H1 (cell line): ENCODE measurements around the gene ZNF768. TPM values are rescaled to one million over a fixed set of nuclear protein-coding genes. Genes with fewer than 3 reads are reported as not detected.

Experiments used
- CTCF ChIA-PET: fragments of 300-600 bp; sonication (Branson Sonifier 250); formaldehyde crosslinking; loops from one replicate; lab custom pipeline; 2021; ENCODE audit not compliant: partially characterized antibody; lab: Charles Lee
- POLR2A ChIA-PET: fragments of 300-600 bp; sonication (Branson Sonifier 250); formaldehyde crosslinking; loops from one replicate; lab custom pipeline; 2021; ENCODE audit warnings: inconsistent platforms; ENCODE audit not compliant: partially characterized antibody; lab: Charles Lee
- DNase-seq, 2 experiments: peaks; one replicate each; pipeline versions ENCODE4 v3.0.0 to v3.0.0-alpha.2; 2010 to 2022; ENCODE audit warnings: low spot score in 2 of 2, low read depth in 1 of 2, mixed read lengths in 1 of 2
- FAIRE-seq: peaks from 2 replicates; lab custom pipeline; 2011; peaks lifted over from hg19 to GRCh38; lab: Jason Lieb, UNC
- H2AFZ ChIP-seq: 2 replicates; pipeline ENCODE4 v1.8.1; 2012; ENCODE audit warnings: low read length, inconsistent platforms
- H2AK5ac ChIP-seq: 2 replicates; pipeline ENCODE4 v1.6.1; 2013; ENCODE audit warnings: low read depth, low read length
- H2BK120ac ChIP-seq: replicated peaks from 2 replicates; pipeline ENCODE3; 2013; ENCODE audit warnings: low read depth, low read length, inconsistent platforms
- H2BK12ac ChIP-seq: 2 replicates; pipeline ENCODE4 v1.6.1; 2013; ENCODE audit warnings: low read depth, low read length
- H2BK15ac ChIP-seq: 2 replicates; pipeline ENCODE4 v1.6.1; 2013; ENCODE audit warnings: low read length
- H2BK20ac ChIP-seq: 2 replicates; pipeline ENCODE4 v1.6.1; 2013; ENCODE audit warnings: low read length
- H2BK5ac ChIP-seq: 2 replicates; pipeline ENCODE4 v1.6.1; 2013; ENCODE audit warnings: low read depth, low read length
- H3K14ac ChIP-seq: 2 replicates; pipeline ENCODE4 v1.6.1; 2013; ENCODE audit warnings: inconsistent platforms; ENCODE audit not compliant: insufficient read length
- H3K18ac ChIP-seq: 2 replicates; pipeline ENCODE4 v1.6.1; 2013; ENCODE audit warnings: low read length; ENCODE audit errors: extremely low read depth
- H3K23ac ChIP-seq: 2 replicates; pipeline ENCODE4 v1.6.1; 2013; ENCODE audit warnings: inconsistent platforms; ENCODE audit not compliant: insufficient read length
- H3K23me2 ChIP-seq: 2 replicates; pipeline ENCODE4 v1.6.1; 2013; ENCODE audit warnings: low read depth, low read length
- H3K27ac ChIP-seq: 2 replicates; pipeline ENCODE4 v1.6.1; 2011; ENCODE audit warnings: low read depth, low read length, inconsistent platforms
- H3K27me3 ChIP-seq, 4 experiments: replicated peaks in 1 of 4; 1 replicate in 1 of 4; 2 replicates in 3 of 4; pipeline versions ENCODE4 v1.6.1 to v1.8.1; 2011 to 2013; ENCODE audit warnings: low read length in 3 of 4, mild to moderate bottlenecking in 3 of 4, inconsistent platforms in 2 of 4, mixed read lengths in 2 of 4, moderate library complexity in 1 of 4; ENCODE audit not compliant: control insufficient read depth in 3 of 4, insufficient read depth in 3 of 4; ENCODE audit errors: extremely low read depth in 1 of 4
- H3K36me3 ChIP-seq, 4 experiments: 2 replicates each; pipeline versions ENCODE4 v1.6.1 to v1.8.1; 2011 to 2013; ENCODE audit warnings: mild to moderate bottlenecking in 4 of 4, low read length in 3 of 4, moderate library complexity in 2 of 4, control low read depth in 1 of 4, inconsistent platforms in 1 of 4; ENCODE audit not compliant: insufficient read depth in 4 of 4, control insufficient read depth in 2 of 4
- H3K4ac ChIP-seq: replicated peaks from 2 replicates; pipeline ENCODE3; 2013; ENCODE audit warnings: low read length, low read depth, mixed read lengths, inconsistent platforms; ENCODE audit not compliant: insufficient read length
- H3K4me1 ChIP-seq, 4 experiments: replicated peaks in 1 of 4; 1 replicate in 1 of 4; 2 replicates in 3 of 4; pipeline versions ENCODE4 v1.6.1 to v1.8.1; 2011 to 2013; ENCODE audit warnings: low read length in 3 of 4, inconsistent platforms in 2 of 4, mixed read lengths in 1 of 4; ENCODE audit not compliant: insufficient read depth in 4 of 4, control insufficient read depth in 3 of 4
- H3K4me2 ChIP-seq, 2 experiments: 2 replicates each; pipeline versions ENCODE4 v1.6.1 to v1.8.1; 2011 to 2013; ENCODE audit warnings: low read depth in 2 of 2, low read length in 2 of 2, control low read depth in 1 of 2, inconsistent platforms in 1 of 2, mild to moderate bottlenecking in 1 of 2; ENCODE audit not compliant: insufficient read depth in 1 of 2
- H3K4me3 ChIP-seq, 4 experiments: fragments of 200-600, 300-600 bp in 1 of 4; sonication (generic), shearing (Covaris generic), sonication (Bioruptor Twin) in 1 of 4; 2 replicates each; pipeline versions ENCODE4 v1.5.1 to v1.8.1; 2011 to 2016; ENCODE audit warnings: low read length in 4 of 4, low read depth in 3 of 4, control low read depth in 2 of 4, inconsistent platforms in 2 of 4, mild to moderate bottlenecking in 2 of 4, mixed read lengths in 1 of 4, moderate library complexity in 1 of 4; ENCODE audit not compliant: insufficient read depth in 2 of 4; ENCODE audit errors: extremely low read depth in 1 of 4
- H3K56ac ChIP-seq: replicated peaks from 2 replicates; pipeline ENCODE3; 2013; ENCODE audit warnings: low read depth, mild to moderate bottlenecking, mixed read lengths, low read length, inconsistent platforms; ENCODE audit not compliant: insufficient read length
- H3K79me1 ChIP-seq: 2 replicates; pipeline ENCODE4 v1.6.1; 2013; ENCODE audit warnings: low read depth, low read length, control low read depth
- H3K79me2 ChIP-seq, 2 experiments: 2 replicates each; pipeline versions ENCODE4 v1.6.1 to v1.8.1; 2012 to 2013; ENCODE audit warnings: low read length in 2 of 2, mild to moderate bottlenecking in 2 of 2, inconsistent platforms in 1 of 2; ENCODE audit not compliant: insufficient read depth in 2 of 2, control insufficient read depth in 1 of 2
- H3K9ac ChIP-seq, 4 experiments: replicated peaks in 1 of 4; 1 replicate in 1 of 4; 2 replicates in 3 of 4; pipeline versions ENCODE4 v1.6.1 to v1.8.1; 2011 to 2013; ENCODE audit warnings: low read depth in 3 of 4, low read length in 3 of 4, control low read depth in 2 of 4, mild to moderate bottlenecking in 2 of 4, moderate library complexity in 2 of 4, inconsistent platforms in 1 of 4; ENCODE audit errors: extremely low read depth in 1 of 4
- H3K9me3 ChIP-seq, 2 experiments: 2 replicates each; pipeline versions ENCODE4 v1.6.1 to v1.8.1; 2012 to 2013; ENCODE audit warnings: mild to moderate bottlenecking in 2 of 2, moderate library complexity in 2 of 2, control low read depth in 1 of 2, inconsistent platforms in 1 of 2, low read depth in 1 of 2, low read length in 1 of 2, mixed read lengths in 1 of 2; ENCODE audit not compliant: insufficient read depth in 2 of 2
- H4K20me1 ChIP-seq, 2 experiments: replicated peaks in 1 of 2; 2 replicates each; pipeline versions ENCODE3 to v1.8.1; 2011 to 2013; ENCODE audit warnings: inconsistent platforms in 2 of 2, low read length in 2 of 2, mild to moderate bottlenecking in 1 of 2; ENCODE audit not compliant: insufficient read depth in 2 of 2, control insufficient read depth in 1 of 2
- H4K5ac ChIP-seq: 2 replicates; pipeline ENCODE4 v1.6.1; 2013; ENCODE audit warnings: low read length, low read depth, mixed read lengths, inconsistent platforms; ENCODE audit not compliant: insufficient read length
- H4K8ac ChIP-seq: 2 replicates; pipeline ENCODE4 v1.8.0; 2013; ENCODE audit warnings: mild to moderate bottlenecking, moderate library complexity, low read length, inconsistent platforms; ENCODE audit not compliant: insufficient read depth; ENCODE audit errors: extremely low read depth
- H4K91ac ChIP-seq: replicated peaks from 2 replicates; pipeline ENCODE3; 2013; ENCODE audit warnings: low read length, mixed read lengths, inconsistent platforms; ENCODE audit not compliant: insufficient read length
- HDAC2 ChIP-seq, 2 experiments: fragments of 300-600 bp in 1 of 2; sonication (generic) in 1 of 2; IDR thresholded peaks; 2 replicates each; pipeline ENCODE4 v1.6.1; 2011 to 2012; ENCODE audit warnings: low read depth in 2 of 2, low read length in 2 of 2, mild to moderate bottlenecking in 2 of 2, moderate library complexity in 2 of 2, borderline replicate concordance in 1 of 2, inconsistent platforms in 1 of 2
- WGBS, 2 experiments: shearing (Covaris generic) in 1 of 2; methylation state at CpG; one replicate each; pipeline versions ENCODE4 v1.1.6 to v1.1.7; 2013 to 2015; ENCODE audit warnings: low lambda C conversion rate in 2 of 2, mixed read lengths in 2 of 2, inconsistent platforms in 1 of 2, low coverage in 1 of 2, missing lambda C conversion rate in 1 of 2; ENCODE audit not compliant: insufficient replicate concordance in 2 of 2, insufficient coverage in 1 of 2, insufficient read length in 1 of 2; ENCODE audit errors: extremely low coverage in 1 of 2, missing lambda C conversion rate in 1 of 2; 5-methylcytosine and 5-hydroxymethylcytosine counted together
- polyA plus RNA-seq, 7 experiments: library from polyadenylated mRNA; depleted of rRNA in 3 of 7; stranded (reverse) in 5 of 7; unstranded in 2 of 7; fragments of >200 nt in 5 of 7; fragments of 200-250 nt in 2 of 7; gene quantifications; 1 replicate in 5 of 7; 2 replicates in 1 of 7; 4 replicates in 1 of 7; pipeline versions ENCODE4 v1.2.1 to v1.2.3, GENCODE V29; 2011 to 2013; ENCODE audit warnings: missing spikeins in 2 of 7, mixed read lengths in 2 of 7
- total RNA-seq: library from RNA; stranded (reverse); fragmentation: NEBNext Ultra II Directional; extraction: Animal tissue kit (Norgen Biotek cat#: 25700); gene quantifications from 2 replicates; pipeline ENCODE4 v1.2.1, GENCODE V29; 2021

Gene ZNF768
- total and polyA plus RNA-seq, 2 of the 8 experiments (the other 6 are each of a cell fraction or from before 2014, with no cell fraction given) = 36.1 to 47.7 TPM

GRCh38 chr16:30488764-30489605 lies 37.4 kb downstream of the ZNF768 start:
- Histone ChIP-seq H3K56ac (no peak overlapping the region), H3K14ac (no peak overlapping the region), H3K4me2 (no peak overlapping the region), H3K36me3 (no peaks in the 10 kb centered on the region), H2BK5ac (no peak overlapping the region), H3K4ac (no peak overlapping the region), H3K79me2 (no peaks in the 10 kb centered on the region), H3K27me3 (no peaks in the 10 kb centered on the region), H2BK15ac (no peak overlapping the region), H2AK5ac (no peak overlapping the region), H4K91ac (no peak overlapping the region), H4K20me1 (no peaks in the 10 kb centered on the region), H3K23me2 (no peaks in the 10 kb centered on the region), H3K9me3 (no peaks in the 10 kb centered on the region), H4K8ac (no peak overlapping the region), H3K79me1 (no peaks in the 10 kb centered on the region), H2BK12ac (0 out of 2 replicates have a peak overlapping the region, but pooled peaks have one; percentile 6), H2BK20ac (no peak overlapping the region), H3K18ac (no peak overlapping the region), H3K4me1 (peaks cover 0 to 3% (median 1%) of the 10 kb centered on the region in 4 experiments; a peak in 1 of 7 replicates), H3K4me3 (no peak overlapping the region), H3K23ac (no peak overlapping the region), H3K9ac (no peak overlapping the region), H2AFZ (peak overlapping the region; percentile 76; the same call in 1 of the 2 replicates), H4K5ac (no peak overlapping the region), H3K27ac (no peak overlapping the region), H2BK120ac (no peak overlapping the region)
- CTCF ChIA-PET = interaction anchor here (0.6 to 2.0 kb wide), 5 partner anchors 16 to 137 kb away, joined by 3 to 6 read pairs (median 3); partner anchors contain the start of gene ZNF764
- FAIRE-seq (no peak), DNase-seq (peak in 1 of 2 experiments; percentile 54)
- 77% methylated on average over 11 of the region's 11 CpGs; no CpG with 5 or more reads in 1 of the 2 experiments for WGBS, 2 experiments
- POLR2A ChIA-PET = interaction anchor here (0.7 to 1.1 kb wide), 3 partner anchors 10 to 121 kb away, joined by 3 read pairs; partner anchors contain the start of gene ZNF689
- TF ChIP-seq HDAC2 (IDR thresholded peaks at IDR 0.05; ENCODE audit: borderline replicate concordance in 1 of 2, low read depth in 2 of 2, low read length in 2 of 2) = no peak
